DMS79 (cell line): ENCODE results near the gene POMGNT1.

Experiments
- DNase-seq: peaks from one replicate; lab custom pipeline; 2025; lab: John Stamatoyannopoulos, UW

The POMGNT1 gene

GRCh38 chr1:46183079-46183847 is 15.0 kb downstream of the POMGNT1 start:
- peak; percentile 99 for DNase-seq

- no peak for DNase-seq
Measured at GRCh38 chr1:46181343-46182260, 16.6 kb downstream of the POMGNT1 start.

DNA sequence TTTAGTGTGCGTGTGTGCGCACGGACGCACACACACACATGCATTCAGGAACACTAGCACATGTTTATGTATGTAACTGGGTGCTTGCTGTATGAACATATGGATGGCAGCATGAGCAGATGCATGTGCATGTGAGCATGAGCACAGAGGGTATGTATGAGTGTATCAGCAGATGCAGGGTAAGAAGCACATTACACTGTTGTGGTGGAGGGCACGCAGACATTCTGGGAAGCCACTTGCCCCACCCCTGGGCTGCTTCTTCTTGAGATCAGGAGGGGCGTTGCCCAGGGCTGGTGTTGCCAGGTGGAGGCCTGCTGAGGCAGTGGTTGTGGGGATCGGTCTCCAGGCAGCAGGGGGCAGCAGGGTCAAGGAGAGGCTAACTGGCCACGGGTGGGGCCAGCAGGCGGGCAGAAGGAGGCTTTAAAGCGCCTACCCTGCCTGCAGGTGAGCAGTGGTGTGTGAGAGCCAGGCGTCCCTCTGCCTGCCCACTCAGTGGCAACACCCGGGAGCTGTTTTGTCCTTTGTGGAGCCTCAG is 18.1 kb downstream of the POMGNT1 start:
- DNase-seq, result peak; percentile 85

DNA sequence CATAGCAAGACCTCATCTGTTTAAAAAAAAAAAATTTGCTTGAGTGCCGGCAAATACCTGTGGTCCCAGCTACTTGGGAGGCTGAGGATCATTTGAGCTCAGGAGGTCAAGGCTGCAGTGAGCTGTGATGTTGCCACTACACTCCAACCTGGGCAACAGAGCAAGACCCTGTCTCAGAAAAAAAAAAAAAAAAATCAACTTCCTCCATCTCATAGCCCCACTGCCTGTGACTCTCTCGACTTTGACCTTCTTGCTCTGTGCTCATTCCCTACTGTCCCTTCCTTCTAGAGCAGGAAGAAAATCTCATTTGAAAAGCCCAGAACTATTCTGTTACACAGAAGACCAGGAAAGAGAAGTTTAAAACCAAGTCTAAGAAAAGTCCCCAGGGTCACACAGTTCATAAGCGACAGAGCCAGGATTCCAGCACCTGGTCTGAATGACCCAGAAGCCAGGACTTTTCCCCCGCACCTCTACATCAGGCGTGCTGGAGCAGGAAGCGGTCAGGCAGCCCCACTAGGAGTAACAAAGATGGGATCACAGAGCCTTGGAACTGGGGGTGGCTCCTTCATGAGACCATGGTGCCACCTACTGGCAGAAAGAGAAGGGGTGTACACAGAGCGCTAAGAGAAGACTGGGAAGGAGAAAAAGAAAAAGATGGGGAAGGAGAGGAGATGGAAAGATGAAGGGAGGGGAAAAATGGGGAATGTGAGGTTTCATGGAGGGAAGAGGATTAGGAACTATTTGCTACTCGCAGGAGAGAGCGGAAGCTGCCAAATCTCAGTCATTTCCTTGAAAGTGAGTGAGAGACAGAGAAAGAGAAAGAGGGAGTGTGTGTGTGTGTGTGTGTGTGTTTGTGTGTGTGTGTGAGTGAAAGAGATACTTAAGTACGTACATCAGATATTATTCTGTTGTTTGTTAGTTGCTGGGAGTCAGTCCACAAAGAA is 18.8 kb downstream of the POMGNT1 start:
- DNase-seq, result peak; percentile 90

DNA sequence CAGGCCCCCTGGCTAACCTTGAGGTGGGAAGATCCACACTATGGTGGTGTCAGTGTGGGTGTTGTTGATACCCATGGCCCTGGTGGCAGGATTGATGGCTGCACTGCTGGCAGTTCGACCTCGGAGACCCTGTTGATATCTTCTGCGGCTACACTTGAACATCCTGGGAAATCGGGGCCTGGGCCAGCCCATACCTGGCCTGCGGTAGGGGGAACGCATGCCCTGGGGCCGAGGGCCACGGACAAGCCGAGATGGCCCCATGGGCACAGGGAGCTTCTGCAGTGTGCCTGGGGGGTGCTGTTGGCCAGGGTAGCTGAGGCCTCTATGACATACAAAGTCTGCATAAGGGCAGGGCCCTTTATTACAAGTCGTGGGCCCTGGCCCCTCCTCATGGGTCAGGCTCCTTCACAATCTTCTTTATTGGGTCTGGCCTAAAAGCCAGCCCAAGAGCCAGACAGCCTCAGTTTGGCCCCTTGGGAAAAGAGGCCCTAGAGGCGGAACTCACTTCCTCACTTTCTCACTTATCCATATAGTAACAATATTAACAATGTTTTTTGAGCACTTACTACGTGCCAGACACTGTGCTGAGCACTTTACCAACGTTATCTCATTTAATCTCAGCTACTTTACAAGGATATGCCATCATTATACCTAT is 21.9 kb downstream of the POMGNT1 start, which contains the start of gene P3R3URF:
Gene P3R3URF, minus strand, starts transcription at position 278 of the 655 bp plus-strand sequence. Its CDS starts 17 bp downstream, at position 261.
- DNase-seq, result no peak

- DNase-seq, result no peak
Measured at GRCh38 chr1:46175243-46175642, 23.0 kb downstream of the POMGNT1 start.

DNA sequence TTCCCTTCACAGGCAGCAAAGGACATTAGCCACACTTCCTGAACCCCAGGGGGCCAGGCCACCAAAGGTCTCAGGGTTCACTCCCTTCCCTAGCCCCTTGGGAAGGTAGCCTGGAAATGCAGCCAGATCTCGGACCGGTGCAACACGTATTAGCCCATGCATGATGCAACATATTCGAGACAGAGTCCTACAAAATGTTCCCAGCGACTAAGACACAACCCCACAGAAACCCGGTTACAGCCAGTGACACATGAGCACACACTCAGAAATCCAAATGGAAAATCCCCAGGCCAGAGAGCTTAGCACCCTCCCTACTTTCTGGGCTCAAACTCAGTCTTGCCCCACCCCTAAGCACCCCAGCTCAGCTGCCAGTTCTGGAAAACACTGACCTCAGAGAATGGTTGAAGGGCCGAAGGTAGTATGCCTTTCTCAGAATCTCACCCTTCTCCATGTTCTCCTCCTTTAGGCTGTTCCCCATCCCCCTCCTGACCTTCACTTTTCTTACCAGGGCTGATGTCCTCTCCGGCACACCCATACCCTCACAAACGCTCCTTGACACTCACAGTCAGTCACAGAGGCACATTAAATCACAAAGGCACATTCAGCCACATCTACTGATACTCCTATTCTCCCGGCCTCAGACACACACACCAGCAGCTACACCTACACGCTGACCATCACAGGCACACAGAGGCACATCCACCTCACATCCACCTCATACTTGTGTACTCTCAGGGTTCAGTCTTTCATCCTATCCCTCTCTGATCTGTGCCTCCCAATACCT is 23.6 kb downstream of the POMGNT1 start, which contains the start of gene TSPAN1:
Gene TSPAN1, plus strand, starts transcription at position 640 of the 784 bp plus-strand sequence. CDS start 6,021 bp downstream, outside the sequence.
- DNase-seq, result no peak

GRCh38 chr1:46173361-46173856 is 24.8 kb downstream of the POMGNT1 start:
- DNase-seq, result no peak

GRCh38 chr1:46172321-46172720 is 25.9 kb downstream of the POMGNT1 start:
- DNase-seq, result no peak

DNA sequence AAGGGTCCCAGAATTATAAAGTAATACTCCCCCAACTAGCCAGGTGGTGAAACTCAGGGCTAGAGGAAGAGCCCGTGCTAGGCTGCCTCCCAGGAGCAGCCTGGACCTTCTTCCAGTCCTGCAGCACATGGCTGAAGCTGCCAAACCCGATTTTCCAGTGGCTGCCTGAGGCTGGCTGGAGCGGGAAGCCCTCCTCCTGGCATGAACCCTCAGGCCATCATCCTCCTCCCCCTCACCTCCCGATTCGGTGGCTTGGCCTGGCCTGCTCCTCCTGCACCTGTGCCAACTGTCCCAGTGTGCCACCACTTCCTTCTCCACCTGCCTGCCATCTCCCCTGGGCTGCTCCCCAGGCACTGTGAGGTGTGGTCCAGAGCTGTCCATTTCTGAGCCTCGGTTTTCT is 26.4 kb downstream of the POMGNT1 start:
- DNase-seq, result peak; percentile 45

- no peak for DNase-seq
Measured at GRCh38 chr1:46171351-46171750, 26.9 kb downstream of the POMGNT1 start.

DNA sequence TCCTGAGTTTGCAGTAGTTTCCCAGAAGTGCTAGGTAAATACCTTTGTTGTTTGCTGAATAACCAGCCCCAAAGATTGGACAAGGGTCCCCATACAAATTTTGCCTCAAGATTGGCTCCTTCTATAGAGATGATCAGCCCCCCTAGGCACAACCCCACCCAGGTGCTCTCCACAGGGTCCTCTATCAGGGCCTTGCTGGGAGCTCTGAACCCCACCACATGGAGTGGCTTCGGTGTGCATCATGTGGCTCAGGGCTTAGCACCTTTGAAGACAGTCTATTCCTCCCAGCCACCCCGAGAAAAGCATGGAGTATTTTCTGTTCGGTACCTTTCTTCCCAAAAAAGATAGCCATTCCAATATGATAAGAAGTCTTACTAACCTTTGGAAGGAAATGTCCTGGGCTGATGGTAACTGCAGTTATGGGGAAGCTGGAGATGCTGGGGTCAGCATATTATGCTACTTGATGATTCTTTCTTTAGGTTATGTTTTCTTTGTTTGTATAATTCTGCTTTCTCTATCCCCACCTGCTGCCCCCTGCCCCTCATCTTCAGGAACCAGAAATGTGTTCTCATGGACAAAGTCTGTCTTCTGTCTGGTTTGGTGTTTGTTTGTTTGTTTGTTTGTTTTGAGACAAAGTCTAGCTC is 28.3 kb downstream of the POMGNT1 start:
- no peak for DNase-seq

DNA sequence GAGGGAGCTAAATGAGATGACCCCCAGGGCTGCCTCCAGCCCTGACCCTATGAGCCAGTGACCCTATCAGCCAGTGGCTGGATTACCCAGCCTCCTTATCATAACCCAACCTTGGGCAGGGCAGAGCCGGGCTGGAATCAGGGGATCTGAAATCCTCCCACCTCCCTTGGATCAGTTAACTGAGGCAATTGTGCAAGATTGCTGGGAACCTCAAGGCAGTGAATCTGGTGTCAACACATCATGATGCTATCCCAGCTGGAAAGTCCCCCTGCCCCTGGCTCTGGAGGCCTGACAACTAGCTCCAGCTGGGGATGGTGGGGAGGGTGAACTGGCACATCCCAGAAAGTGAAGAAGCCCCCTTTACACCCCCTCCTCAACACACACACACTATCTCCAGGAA is 29.8 kb downstream of the POMGNT1 start:
- no peak for DNase-seq

DNA sequence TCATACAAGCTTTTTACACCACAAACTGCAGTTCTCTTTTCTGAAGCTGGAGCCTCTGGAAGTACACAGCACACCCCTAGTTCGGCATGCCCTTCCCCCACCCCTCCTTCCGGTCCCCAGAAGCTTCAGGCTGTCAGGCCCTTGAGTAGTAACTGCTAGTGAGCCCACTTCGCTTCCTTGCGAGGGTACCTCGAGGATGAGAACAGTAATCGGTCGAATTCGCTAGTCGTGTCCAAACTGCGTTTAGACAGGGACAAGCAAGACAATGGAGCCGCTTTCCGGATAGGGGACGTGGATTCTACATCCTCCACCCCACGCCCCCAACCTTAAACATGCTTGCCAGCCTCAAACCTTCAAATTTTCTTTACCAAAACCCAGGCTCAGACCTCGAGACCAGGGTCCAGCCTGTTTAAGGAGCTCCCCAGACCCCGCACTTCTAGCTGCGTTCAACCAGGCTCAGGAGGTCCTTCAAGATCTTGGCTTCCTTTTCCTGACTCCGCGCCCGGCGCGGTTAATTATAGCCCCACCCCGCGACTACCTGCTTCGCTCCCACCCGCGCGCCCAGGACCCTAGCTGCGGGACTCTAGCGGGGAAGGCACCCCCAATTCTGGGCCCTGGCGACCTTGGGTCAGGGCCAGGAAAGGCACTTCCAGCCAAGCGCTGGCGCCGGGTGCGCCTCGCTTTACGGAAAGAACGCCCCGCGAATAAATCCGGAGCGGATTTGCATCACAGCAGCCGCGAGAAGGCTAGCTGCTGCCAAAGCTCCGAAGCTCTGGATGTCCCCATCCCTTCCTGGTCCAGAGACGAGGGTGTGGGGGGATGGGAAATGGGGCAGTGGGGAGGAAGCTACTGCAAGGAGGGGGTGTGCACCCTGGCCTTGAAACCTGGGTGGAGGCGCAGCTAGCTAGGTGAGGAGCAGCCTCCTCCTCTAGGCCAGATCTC is 31.4 kb downstream of the POMGNT1 start:
- DNase-seq, result no peak

DNA sequence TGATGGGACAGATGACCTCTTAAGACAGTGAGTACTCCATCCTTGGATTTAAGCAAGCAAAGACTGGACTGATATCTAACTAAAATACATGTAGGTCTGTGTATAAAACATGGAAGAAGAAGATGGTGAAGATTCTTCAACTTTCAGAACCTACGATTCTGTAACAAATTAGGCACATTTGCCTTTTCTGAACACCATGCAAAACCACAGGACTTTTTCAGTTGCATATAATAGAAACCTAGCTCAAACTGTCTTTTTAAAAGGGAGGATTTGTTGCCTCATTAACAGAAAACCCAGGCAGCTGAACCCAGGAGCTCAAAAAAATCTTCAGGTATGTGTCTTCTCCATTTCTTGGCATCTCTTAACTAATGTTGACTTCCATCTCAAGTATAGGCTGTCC is 38.0 kb downstream of the POMGNT1 start:
- no peak for DNase-seq

DNA sequence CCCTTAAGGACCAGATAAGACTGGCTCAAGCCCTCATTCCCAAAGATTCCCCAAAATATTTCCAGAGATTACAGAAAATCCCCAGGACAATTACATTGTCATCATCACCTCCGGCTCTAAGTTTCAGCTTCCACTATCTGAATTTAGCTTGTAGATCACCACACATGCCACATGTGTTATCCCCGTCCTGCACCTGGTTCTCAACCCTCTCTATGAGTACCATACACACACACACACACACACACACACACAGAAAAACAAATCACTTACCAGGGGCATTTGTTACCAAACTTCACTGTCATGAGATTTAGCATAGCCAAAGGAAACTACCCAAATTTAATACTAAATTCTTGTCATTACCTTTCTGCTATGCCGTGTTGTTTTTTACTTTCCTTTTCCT is 38.7 kb downstream of the POMGNT1 start:
- DNase-seq, result no peak

DNA sequence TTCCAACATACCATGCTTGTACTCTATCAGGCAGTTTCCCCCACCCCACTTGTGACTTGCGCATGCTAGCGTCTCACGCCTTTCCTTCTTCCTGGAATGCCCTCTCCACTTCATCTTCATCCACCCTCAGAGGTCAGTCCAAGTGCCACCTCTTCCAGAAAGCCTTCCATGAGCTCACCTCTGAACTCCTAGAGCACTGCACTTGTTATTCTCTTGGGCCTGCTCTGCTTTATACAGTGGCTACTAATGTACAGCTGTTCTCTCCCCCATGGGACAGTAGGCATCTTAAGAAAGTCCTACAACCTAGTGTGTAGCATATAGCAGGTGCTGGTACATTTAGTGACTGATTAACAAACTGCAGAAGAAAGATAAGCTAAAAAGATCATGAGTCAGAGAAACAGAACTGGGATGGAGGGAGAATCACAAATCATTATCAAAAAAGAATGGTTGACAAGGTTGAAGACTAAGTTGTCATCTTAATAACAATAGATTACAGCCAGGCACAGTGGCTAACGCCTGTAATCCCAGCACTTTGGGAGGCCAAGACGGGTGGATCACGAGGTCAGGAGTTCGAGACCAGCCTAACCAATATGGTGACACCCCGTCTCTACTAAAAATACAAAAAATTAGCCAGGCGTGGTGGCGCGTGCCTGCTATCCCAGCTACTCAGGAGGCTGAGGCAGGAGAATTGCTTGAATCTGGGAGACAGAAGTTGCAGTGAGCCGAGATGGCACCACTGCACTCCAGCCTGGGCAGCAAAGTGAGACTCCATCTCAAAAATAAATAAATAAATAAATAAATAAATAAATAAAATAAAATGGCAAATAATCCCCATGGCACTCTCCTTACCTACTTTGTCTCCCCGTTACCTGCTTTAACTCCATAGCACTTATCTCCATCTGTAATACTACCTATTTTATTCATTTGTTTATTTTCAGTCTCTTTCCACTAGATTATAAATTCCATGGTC is 39.6 kb downstream of the POMGNT1 start:
- no peak for DNase-seq
